ENCODE results near the gene ALKBH1.
A peak's percentile ranks its signal among the peaks of the same experiment; 100 is the strongest.

DNA sequence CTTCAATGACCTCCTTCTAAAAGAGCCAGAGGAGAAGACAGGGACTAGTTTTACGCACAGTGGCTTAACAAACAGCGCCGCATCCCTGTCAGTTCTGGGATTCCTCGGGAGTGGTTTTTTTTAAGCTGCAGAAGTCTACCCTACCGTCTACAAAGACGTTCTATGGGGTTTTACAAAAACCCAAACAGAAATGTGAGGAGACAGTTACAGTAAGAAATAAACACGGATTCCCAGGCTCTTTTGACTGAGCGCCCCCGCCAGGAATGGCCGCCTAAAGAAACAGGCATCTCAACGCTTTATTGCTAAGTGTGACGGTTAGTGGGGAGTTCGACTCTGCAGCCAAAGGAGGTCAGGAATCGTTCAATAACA lies 484 bp downstream of the ALKBH1 start:
- TF ChIP-seq, protein P1, sequence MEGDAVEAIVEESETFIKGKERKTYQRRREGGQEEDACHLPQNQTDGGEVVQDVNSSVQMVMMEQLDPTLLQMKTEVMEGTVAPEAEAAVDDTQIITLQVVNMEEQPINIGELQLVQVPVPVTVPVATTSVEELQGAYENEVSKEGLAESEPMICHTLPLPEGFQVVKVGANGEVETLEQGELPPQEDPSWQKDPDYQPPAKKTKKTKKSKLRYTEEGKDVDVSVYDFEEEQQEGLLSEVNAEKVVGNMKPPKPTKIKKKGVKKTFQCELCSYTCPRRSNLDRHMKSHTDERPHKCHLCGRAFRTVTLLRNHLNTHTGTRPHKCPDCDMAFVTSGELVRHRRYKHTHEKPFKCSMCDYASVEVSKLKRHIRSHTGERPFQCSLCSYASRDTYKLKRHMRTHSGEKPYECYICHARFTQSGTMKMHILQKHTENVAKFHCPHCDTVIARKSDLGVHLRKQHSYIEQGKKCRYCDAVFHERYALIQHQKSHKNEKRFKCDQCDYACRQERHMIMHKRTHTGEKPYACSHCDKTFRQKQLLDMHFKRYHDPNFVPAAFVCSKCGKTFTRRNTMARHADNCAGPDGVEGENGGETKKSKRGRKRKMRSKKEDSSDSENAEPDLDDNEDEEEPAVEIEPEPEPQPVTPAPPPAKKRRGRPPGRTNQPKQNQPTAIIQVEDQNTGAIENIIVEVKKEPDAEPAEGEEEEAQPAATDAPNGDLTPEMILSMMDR (conservative IDR thresholded peaks at IDR 0.05; ENCODE audit: low read length), result peak; percentile 72
- TF ChIP-seq EZH2phosphoT487 (IDR thresholded peaks at IDR 0.05; ENCODE audit: borderline replicate concordance, low read depth, low read length), result no peak
